ENCODE measurements around the gene KCND3. TPM values are rescaled to one million over a fixed set of nuclear protein-coding genes. Genes with fewer than 3 reads are reported as not detected.

KCND3 gene
- total and polyA plus RNA-seq, 8 donors, result 2.5 to 18.6 (median 6.9) TPM

DNA sequence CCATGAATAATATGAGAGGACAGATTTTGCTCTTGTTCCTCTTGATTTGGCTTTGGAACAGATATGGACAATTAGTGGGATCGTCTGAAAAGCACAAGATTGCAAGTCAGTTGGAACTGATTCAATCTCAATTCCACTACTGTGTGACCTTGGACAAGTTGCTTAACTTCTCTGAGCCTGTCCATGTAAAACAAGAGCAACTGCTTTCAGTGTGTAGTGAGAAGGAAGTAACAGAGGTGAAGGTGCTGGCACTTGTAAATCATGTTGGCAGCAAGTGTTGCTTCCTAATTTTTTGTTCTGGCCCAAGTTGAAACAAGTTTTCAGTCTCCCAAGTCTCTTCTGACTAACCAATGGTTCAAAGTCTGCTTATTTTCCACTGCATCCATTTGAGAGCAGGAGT is 265.6 kb downstream of the KCND3 start:
- TF ChIP-seq, protein P1, sequence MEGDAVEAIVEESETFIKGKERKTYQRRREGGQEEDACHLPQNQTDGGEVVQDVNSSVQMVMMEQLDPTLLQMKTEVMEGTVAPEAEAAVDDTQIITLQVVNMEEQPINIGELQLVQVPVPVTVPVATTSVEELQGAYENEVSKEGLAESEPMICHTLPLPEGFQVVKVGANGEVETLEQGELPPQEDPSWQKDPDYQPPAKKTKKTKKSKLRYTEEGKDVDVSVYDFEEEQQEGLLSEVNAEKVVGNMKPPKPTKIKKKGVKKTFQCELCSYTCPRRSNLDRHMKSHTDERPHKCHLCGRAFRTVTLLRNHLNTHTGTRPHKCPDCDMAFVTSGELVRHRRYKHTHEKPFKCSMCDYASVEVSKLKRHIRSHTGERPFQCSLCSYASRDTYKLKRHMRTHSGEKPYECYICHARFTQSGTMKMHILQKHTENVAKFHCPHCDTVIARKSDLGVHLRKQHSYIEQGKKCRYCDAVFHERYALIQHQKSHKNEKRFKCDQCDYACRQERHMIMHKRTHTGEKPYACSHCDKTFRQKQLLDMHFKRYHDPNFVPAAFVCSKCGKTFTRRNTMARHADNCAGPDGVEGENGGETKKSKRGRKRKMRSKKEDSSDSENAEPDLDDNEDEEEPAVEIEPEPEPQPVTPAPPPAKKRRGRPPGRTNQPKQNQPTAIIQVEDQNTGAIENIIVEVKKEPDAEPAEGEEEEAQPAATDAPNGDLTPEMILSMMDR (IDR thresholded peaks at IDR 0.05), result no peak
- DNase-seq (no peak), FAIRE-seq (no peak), ATAC-seq (no peak)
- WGBS, 2 donors, result 5 to 8% methylated on average over 1 of the region's 1 CpG
- no peaks in the 10 kb centered on the region for H3K27me3 ChIP-seq
- H3K4me3 ChIP-seq, result no peak overlapping the region
- intact Hi-C loops (cut with DNase I), result no loop called here
- no peaks in the 10 kb centered on the region for H3K9me3 ChIP-seq
- H3K36me3 ChIP-seq, result no peaks in the 10 kb centered on the region
- H3K27ac ChIP-seq, result no peak overlapping the region
- H3K4me1 ChIP-seq, result no peaks in the 10 kb centered on the region

DNA sequence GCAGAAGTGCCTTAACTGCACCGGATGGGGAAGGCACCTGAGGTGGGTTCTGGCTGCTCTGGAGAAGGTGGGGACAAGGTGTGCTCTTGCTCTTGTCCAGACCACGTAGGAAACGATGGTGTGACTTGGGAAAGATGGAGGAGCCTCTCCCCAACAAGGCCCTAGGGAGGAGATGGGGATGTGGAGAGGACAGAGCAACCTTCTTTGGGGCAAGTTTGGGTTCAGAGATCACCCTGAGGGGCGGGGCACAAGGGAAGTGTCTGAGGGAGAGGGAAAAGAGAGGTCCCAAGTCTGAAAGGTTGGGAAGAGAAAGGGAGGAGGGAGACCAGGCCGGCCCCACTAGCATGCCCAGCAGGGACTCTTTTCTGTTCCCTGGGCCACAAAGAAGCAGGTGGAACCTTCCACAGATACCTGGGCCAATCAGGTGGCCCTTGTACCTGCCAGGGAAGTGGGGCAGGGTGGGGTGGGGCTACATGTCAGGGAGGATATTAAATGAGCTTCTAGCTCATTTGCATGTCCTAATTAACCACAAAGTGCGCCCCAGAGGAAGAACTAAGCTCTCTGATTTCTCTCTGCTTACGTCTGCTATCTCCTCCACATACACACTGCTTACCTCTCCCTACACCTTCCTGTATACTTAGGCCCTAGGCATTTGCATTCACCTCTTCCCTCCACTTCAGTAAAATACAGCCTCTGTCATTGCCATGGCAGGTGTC is 266.2 kb downstream of the KCND3 start:
- 62 to 68% methylated on average over 7 of the region's 7 CpGs for WGBS, 2 donors

DNA sequence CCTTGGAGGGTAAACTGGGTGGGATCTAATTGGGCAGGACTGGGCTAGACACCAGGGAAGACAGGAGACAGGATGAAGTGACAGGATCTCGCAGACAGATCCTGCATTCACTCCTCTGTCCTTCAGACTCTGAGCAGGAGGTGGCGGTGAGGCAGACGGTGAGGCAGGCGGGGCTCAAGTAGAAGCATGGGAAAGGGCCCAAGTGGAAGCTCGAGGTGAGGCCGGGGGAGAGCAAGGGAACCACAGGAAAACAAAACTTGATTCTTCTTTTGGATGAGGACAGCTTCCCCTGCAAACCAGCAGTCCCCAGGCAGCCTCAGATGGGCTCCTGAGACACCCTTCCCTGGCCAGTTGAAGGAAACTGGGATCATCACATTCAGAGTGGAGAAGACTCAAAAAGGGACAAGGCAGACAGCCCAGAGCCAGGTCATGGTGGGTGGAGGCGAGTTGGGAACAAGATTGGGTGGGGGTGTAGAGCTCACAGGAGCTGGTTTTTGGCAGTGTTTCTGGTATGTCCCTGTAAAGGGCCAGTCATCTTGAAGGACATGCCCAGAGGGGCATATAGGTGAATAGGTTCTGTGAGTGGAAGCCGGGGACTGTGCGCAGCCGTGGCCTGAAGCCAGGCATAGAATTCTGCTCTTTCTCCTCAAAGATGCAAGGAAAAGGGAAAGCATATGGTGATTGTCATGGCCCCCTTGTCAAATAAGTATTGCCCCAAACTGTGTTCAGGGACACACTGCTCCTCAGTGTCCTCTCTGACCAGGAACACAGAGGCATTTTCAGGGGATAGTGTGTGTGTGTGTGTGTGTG is 268.3 kb downstream of the KCND3 start:
- Histone ChIP-seq H3K4me1 (no peaks in the 10 kb centered on the region), H3K27me3 (no peaks in the 10 kb centered on the region), H3K36me3 (no peaks in the 10 kb centered on the region), H3K9me3 (no peaks in the 10 kb centered on the region), H3K4me3 (no peak overlapping the region), H3K27ac (no peak overlapping the region)
- WGBS, 2 donors, result 59 to 65% methylated on average over 10 of the region's 10 CpGs
- no peak for DNase-seq
- TF ChIP-seq, protein P1 (IDR thresholded peaks at IDR 0.05), result no peak
- FAIRE-seq, result no peak
- ATAC-seq, result no peak
- intact Hi-C loops (cut with DNase I), result no loop called here

More for the DNA sequence above, 266.2 kb downstream of the KCND3 start:
- Histone ChIP-seq H3K27me3 (no peaks in the 10 kb centered on the region), H3K36me3 (no peaks in the 10 kb centered on the region), H3K4me3 (no peak overlapping the region), H3K9me3 (no peaks in the 10 kb centered on the region), H3K27ac (no peak overlapping the region), H3K4me1 (no peaks in the 10 kb centered on the region)
- FAIRE-seq (no peak), ATAC-seq (no peak), DNase-seq (no peak)
- intact Hi-C loops (cut with DNase I), result no loop called here
- TF ChIP-seq, protein P1 (IDR thresholded peaks at IDR 0.05), result no peak

Other genes with a start within 250 kb of the KCND3 start
- 1 to 10 TPM; 2.4 to 5.4 (median 4.3) TPM for gene DDX20, start 233.8 kb downstream of the KCND3 start, total RNA-seq
- 1 to 10 TPM; 2.8 to 6.8 TPM for gene DDX20, start 233.8 kb downstream of the KCND3 start, polyA plus RNA-seq

Data from pancreas (tissue), 10 donors.